IPS DF 6.9 (cell line): ENCODE results near the gene FOXB1.
A peak's percentile ranks its signal among the peaks of the same experiment; 100 is the strongest.

Experiments used
- DNase-seq: peaks from one replicate; pipeline ENCODE4 v3.0.0-alpha.2; 2013; ENCODE audit warnings: low read depth, low spot score
- H3K27ac ChIP-seq: one replicate; pipeline ENCODE4 v1.5.1; 2013; ENCODE audit warnings: low read length, control low read depth
- H3K27me3 ChIP-seq: 2 replicates; pipeline ENCODE4 v1.6.1; 2013; ENCODE audit warnings: mild to moderate bottlenecking, low read length; ENCODE audit not compliant: control insufficient read depth, insufficient read depth
- H3K36me3 ChIP-seq: 2 replicates; pipeline ENCODE4 v1.6.1; 2013; ENCODE audit warnings: low read length; ENCODE audit not compliant: control insufficient read depth, insufficient read depth
- H3K4me1 ChIP-seq: 2 replicates; pipeline ENCODE4 v1.6.1; 2013; ENCODE audit warnings: low read length; ENCODE audit not compliant: control insufficient read depth, insufficient read depth
- H3K4me3 ChIP-seq: 2 replicates; pipeline ENCODE4 v1.5.1; 2013; ENCODE audit warnings: mild to moderate bottlenecking, low read length
- H3K9me3 ChIP-seq: 2 replicates; pipeline ENCODE4 v1.6.1; 2013; ENCODE audit warnings: low read length, inconsistent platforms; ENCODE audit not compliant: control insufficient read depth, insufficient read depth
- WGBS: extraction: QIAGEN DNeasy Blood & Tissue Kit; methylation state at CpG from one replicate; pipeline ENCODE4 v1.1.7; 2013; ENCODE audit warnings: mixed read lengths, missing lambda C conversion rate; ENCODE audit not compliant: insufficient read length, insufficient coverage; 5-methylcytosine and 5-hydroxymethylcytosine counted together

The FOXB1 gene

DNA sequence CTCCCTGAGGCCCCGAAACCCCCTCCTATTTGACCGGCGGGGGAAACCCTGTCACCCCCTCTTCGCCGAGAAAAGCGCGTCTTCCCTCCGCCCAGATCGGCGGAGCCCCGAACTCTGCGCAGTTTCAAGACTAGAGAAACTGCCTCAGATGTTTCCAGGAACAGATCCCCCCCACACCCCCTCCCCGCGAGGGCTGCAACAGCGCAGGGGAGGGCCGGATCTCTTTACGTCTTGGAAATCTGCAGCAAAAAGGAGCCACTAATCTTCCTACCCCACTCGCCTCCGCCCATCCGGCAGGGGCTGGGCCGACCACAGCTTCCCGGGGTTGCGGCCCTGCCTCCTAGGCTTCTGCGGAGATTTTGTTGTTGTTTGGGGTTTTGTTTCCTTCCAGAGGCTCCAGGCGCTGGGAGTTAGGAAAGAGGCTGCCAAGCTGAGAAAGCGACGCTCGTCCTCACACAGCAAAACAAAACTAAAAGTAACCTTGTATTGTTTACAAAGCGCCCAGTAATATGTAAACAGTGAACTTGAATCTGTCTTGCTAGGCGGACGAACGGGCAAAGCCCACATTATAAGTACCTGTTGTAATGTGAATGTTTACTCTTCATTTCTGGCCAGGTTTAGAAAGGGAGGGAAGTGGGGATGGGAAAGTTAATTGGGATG lies 2.2 kb downstream of the FOXB1 start:
- H3K27ac ChIP-seq = no peak overlapping the region
- DNase-seq = no peak

DNA sequence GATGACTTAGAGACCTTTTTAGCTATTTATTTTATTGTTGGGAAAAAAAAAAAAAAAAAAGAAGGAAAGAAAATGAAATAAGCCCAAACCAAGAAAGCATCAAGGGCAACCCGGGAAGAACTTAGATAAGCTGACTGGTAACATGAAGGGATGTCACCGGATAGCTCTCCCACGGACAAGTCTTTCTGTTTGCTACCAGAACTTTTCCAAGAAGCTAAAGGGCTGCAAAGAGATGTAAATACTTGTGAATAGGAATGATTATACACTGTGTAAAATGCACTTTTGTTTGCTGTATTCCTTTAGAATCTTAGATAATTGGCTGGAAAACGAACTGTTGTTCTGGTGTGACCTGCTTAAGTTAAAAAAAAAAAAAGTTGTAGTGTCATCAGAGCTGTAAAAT lies 2.8 kb downstream of the FOXB1 start:
- H3K4me3 ChIP-seq = no peak overlapping the region
- peaks cover 8% of the 10 kb centered on the region for H3K4me1 ChIP-seq
- DNase-seq = no peak
- WGBS = no CpG with 5 or more reads among the region's 4 CpGs
- H3K9me3 ChIP-seq = no peaks in the 10 kb centered on the region
- no peaks in the 10 kb centered on the region for H3K36me3 ChIP-seq
- H3K27ac ChIP-seq = no peak overlapping the region
- H3K27me3 ChIP-seq = peaks cover 26% of the 10 kb centered on the region

More for the DNA sequence above, 2.2 kb downstream of the FOXB1 start:
- no CpG with 5 or more reads among the region's 32 CpGs for WGBS
- Histone ChIP-seq H3K4me1 (peaks cover 8% of the 10 kb centered on the region), H3K4me3 (peak overlapping the region; percentile 52; the same call in 1 of the 2 replicates), H3K36me3 (no peaks in the 10 kb centered on the region), H3K27me3 (peaks cover 30% of the 10 kb centered on the region), H3K9me3 (no peaks in the 10 kb centered on the region)

DNA sequence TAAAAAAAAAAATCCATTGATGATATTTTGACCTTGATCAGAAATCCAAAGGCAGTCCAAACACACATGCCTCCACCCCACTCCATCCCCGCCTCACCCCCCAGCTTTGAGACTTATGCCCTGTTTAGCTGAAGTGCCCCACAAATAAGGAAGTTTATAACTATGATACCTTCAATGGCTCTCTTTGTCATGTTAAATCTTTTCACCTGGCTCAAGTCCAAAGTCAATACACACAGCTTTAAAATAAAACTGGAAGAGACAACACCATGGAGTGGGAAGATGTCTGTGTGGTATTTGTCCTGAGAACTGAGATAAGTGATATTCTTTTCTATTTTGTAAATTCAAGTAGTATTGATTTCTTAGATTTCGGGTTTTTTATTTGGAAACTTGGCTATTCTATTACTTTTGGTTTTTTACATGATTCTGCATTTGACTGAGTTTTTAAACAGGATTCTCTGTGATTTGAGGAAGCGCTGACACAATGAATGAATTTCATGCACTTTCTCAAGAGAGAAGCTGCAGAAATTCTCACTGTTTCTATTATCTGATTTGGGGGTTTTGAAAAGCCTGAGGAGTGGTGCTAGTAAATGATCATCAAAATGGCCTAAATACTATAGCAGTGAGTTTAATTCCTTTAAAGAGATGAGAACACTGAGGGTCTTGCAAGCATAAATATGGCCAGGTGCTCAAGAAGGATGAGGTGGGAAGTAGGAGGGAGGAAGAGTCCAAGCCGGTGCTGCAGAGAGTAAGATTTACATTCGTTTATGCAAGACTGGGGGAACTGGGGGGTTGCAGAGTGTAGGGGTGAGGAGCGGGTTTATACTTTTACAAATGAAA lies 5.2 kb downstream of the FOXB1 start:
- H3K27me3 ChIP-seq = peaks cover 13% of the 10 kb centered on the region; the same call in 1 of the 2 replicates
- H3K9me3 ChIP-seq = no peaks in the 10 kb centered on the region

DNA sequence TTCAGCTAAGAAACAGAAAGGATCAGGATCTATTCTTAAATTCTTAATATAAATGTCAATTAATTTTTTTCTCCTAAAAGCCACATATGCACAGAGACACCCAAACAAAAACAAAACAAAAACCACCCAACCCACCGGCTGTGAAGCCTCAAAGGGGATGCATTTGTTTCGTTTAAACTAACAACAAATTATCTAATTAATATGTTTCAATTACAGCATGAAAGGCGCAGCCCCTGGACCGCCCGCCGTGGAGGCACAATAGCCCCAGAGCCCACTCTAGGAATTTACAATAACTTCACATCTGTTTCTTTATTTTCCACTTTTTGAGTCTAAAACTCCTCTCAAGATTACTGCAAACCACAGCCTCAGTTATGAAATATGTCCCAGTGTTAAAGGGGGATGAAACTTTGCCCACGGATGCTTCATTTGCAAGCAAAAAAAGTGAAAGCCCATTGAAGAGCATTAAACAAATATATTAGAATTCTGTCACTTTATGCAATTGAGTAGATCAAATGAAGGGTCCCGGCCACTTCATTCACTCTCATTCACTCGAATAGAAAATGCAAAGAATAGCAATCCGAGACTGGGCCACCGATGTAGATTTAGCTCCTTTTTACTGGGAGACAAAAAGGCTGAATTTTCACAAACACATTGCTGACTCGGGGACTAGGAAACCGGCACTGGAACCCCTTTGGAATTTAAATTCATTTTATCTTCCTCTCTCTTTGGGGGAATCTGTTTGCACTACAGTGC lies 6.0 kb downstream of the FOXB1 start:
- H3K36me3 ChIP-seq = no peaks in the 10 kb centered on the region
- no peaks in the 10 kb centered on the region for H3K9me3 ChIP-seq
- no peak overlapping the region for H3K27ac ChIP-seq
- no peak for DNase-seq
- H3K4me3 ChIP-seq = no peak overlapping the region
- peaks cover 4% of the 10 kb centered on the region for H3K4me1 ChIP-seq
- H3K27me3 ChIP-seq = peaks cover 9% of the 10 kb centered on the region; the same call in 1 of the 2 replicates
- WGBS = no CpG with 5 or more reads among the region's 13 CpGs

More for the DNA sequence above, 5.2 kb downstream of the FOXB1 start:
- no peak for DNase-seq
- Histone ChIP-seq H3K4me3 (no peak overlapping the region), H3K36me3 (no peaks in the 10 kb centered on the region), H3K4me1 (peaks cover 6% of the 10 kb centered on the region), H3K27ac (no peak overlapping the region)
- no CpG with 5 or more reads among the region's 6 CpGs for WGBS

DNA sequence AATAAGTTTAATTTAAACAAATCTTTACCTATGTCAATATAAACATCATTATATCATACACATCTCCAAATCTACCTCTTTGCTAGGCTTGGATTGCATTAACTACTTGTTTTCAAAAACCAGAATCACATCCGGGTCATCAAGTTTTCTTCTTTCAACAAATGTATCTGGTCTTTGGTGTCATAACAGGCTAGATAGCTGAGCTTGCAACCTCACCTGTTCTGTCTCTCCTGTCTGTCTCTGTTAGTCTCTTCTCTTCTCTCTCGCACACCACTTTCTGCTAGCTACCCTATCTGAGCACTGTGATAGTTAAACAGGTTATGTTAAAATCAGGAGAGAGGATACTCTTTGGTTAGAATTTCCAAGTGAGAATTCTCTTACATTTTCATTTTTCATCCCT lies 6.7 kb downstream of the FOXB1 start:
- Histone ChIP-seq H3K4me3 (no peak overlapping the region), H3K4me1 (peaks cover 1% of the 10 kb centered on the region; the same call in 1 of the 2 replicates), H3K9me3 (no peaks in the 10 kb centered on the region), H3K36me3 (no peaks in the 10 kb centered on the region), H3K27ac (no peak overlapping the region), H3K27me3 (peaks cover 2% of the 10 kb centered on the region; the same call in 1 of the 2 replicates)
- no CpG with 5 or more reads among the region's 2 CpGs for WGBS
- no peak for DNase-seq

DNA sequence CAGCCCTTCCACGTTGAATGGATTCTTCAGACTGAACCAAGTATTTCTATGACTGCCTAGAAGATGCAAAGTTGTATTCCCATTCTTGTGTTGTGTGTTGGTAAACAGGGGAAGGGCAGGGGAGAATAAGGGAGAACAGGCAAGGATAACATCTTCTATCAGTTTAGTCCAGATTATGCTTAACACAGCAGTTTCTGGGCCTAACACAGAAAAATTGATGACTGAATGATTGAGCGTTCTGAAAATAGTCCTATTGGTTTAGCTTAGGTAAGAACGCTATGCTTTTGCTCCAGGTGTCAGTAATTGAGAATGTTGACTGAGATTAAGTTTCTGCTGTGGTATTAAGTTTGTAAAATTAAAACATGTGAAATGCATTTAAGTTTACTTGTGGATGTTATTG lies 8.6 kb downstream of the FOXB1 start:
- Histone ChIP-seq H3K4me3 (no peak overlapping the region), H3K27me3 (no peaks in the 10 kb centered on the region), H3K4me1 (peaks cover 1% of the 10 kb centered on the region; the same call in 1 of the 2 replicates), H3K27ac (no peak overlapping the region), H3K36me3 (no peaks in the 10 kb centered on the region), H3K9me3 (no peaks in the 10 kb centered on the region)
- no CpG with 5 or more reads among the region's 3 CpGs for WGBS
- DNase-seq = no peak

DNA sequence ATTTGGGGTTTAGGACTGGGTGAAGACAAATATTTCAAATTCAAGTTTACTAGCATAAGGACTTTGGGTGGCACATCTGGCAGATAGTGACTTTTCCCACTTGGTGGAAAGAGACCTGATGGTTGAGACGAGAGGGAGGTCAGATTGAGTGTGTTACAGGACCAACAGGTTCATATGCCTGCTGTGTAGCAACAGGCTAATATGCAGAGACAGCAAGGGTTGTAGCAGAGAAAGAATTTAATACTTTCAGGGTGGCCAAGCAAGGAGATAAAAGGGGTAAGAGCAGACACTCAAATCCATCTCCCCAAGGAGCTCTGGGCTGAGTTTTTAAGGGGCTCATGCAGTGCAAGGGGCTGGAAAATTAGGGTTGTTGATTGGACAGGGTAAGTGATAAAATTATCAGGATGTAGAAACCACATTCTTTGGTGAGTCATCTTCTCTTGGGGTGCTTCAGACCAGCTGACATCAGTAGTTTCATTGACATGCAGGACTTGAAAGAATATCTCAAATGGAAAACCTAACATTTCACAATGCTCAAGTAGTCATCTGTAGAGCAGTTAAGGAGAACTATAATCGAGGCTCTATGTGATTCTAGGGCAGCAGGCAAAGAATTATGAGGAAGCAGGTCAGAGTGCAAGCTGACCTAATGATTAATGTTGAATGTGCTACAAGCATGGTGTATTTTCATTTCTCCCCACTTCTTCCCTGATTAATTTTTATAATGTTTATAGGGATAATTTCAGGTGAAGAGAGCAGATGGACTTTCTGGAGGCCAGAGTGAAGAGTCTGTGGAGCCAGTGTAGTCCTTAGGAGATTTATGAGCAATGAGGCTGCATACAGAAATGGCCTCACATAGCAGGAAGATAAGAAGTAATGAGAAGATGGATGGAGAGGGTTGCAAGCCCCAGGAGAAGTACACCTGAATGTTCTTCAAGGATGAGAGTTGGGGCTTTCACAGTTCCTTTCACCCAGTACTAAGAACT lies 13.7 kb downstream of the FOXB1 start:
- Histone ChIP-seq H3K4me3 (no peak overlapping the region), H3K4me1 (peaks cover 6% of the 10 kb centered on the region; the same call in 1 of the 2 replicates), H3K27ac (no peak overlapping the region), H3K9me3 (no peaks in the 10 kb centered on the region), H3K27me3 (no peaks in the 10 kb centered on the region), H3K36me3 (no peaks in the 10 kb centered on the region)
- DNase-seq = no peak
- WGBS = no CpG with 5 or more reads among the region's 2 CpGs

DNA sequence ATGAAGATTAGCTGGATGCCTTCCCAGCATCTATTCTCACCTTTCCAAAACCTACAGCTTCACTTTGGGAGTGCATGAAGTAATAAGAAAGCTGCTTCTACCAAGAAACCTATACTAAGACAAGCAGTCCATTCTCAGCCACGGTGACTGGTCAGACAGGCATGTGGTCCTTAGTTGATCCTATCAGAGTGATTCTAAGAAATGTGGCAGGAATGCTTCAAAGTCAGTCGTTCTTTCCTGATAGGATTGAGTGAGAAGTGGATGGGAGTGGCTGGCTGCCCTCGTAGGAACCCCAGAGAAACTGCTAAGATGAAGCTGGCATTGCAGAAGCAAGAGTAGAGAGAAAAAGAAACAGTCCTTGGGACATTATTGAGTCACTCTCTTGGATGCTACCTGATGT lies 16.6 kb downstream of the FOXB1 start:
- H3K4me1 ChIP-seq = peaks cover 6% of the 10 kb centered on the region; the same call in 1 of the 2 replicates
- no peak for DNase-seq
- H3K27me3 ChIP-seq = no peaks in the 10 kb centered on the region
- H3K9me3 ChIP-seq = no peaks in the 10 kb centered on the region
- no CpG with 5 or more reads among the region's 3 CpGs for WGBS
- H3K27ac ChIP-seq = no peak overlapping the region
- H3K4me3 ChIP-seq = no peak overlapping the region
- H3K36me3 ChIP-seq = no peaks in the 10 kb centered on the region

DNA sequence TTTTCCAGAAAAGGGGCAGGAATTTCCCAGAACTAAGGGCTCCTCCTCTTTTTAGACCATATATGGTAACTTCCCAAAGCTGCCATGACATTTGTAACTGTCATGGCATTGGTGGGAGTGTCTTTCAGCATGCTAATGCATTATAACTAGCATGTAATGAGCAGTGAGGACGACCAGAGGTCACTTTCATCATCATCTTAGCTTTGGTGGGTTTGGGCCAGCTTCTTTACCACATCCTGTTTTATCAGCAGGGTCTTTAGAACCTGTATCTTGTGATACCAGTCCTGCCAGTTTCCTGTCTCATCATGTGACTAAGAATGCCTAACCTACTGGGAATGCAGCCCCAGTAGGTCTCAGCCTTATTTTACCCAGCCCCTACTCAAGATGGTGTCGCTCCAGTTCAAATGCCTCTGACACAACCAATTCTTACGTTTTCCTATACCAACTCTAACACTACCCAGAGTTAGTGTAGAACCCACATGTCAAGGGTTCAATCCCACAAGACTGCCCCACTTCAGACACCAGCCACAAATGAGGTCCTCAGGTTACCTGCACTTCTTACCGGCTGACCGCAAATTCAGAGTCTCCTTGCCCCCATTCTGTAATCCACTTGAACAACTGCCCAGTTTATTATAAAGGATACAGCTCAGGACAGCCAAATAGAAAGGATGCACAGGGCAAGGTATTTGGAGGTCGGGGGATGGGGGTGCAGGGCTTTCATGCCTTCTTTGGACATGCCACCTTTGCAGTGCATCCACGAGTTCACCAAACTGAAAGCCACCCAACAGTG lies 17.7 kb downstream of the FOXB1 start:
- Histone ChIP-seq H3K9me3 (no peaks in the 10 kb centered on the region), H3K4me1 (peaks cover 6% of the 10 kb centered on the region; the same call in 1 of the 2 replicates), H3K27me3 (no peaks in the 10 kb centered on the region), H3K36me3 (no peaks in the 10 kb centered on the region), H3K4me3 (no peak overlapping the region), H3K27ac (no peak overlapping the region)
- WGBS = no CpG with 5 or more reads among the region's 7 CpGs
- no peak for DNase-seq
